Measurements from ENCODE around the gene CDH23.

DNA sequence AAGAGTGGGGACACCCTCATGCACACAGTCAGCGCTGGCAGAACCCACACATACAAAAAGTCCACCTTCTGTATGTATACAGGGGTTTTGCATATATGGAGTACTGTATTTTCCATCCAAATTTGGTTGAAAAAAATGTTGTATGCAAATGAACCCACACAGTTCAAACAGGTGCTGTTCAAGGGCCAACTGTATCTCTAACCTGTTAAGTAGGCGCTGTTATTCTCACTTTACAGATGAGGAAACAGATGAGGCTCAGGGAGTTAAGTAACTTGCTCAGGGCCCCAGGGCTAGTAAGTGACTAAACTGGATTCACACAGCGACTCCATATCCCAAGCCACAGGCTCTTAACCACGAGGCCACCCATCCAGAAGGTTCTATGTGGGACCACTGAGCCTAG is 252.9 kb downstream of the CDH23 start:
- TF ChIP-seq, protein P1, sequence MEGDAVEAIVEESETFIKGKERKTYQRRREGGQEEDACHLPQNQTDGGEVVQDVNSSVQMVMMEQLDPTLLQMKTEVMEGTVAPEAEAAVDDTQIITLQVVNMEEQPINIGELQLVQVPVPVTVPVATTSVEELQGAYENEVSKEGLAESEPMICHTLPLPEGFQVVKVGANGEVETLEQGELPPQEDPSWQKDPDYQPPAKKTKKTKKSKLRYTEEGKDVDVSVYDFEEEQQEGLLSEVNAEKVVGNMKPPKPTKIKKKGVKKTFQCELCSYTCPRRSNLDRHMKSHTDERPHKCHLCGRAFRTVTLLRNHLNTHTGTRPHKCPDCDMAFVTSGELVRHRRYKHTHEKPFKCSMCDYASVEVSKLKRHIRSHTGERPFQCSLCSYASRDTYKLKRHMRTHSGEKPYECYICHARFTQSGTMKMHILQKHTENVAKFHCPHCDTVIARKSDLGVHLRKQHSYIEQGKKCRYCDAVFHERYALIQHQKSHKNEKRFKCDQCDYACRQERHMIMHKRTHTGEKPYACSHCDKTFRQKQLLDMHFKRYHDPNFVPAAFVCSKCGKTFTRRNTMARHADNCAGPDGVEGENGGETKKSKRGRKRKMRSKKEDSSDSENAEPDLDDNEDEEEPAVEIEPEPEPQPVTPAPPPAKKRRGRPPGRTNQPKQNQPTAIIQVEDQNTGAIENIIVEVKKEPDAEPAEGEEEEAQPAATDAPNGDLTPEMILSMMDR (IDR thresholded peaks at IDR 0.05; ENCODE audit: low read depth, low read length, poor library complexity, severe bottlenecking): no peak
- no peak for TF ChIP-seq EZH2phosphoT487 (IDR thresholded peaks at IDR 0.05; ENCODE audit: borderline replicate concordance, low read length)
